ENCODE data around the gene GUCA1C.

GUCA1C gene

GRCh38 chr3:108862865-108863798 is 90.5 kb downstream of the GUCA1C start:
- DNase-seq (ENCODE audit: low spot score): no peak
- TF ChIP-seq CTCF (IDR thresholded peaks at IDR 0.05): no peak
- H3K27ac ChIP-seq: no peak overlapping the region
- no peak overlapping the region for H3K4me3 ChIP-seq

GRCh38 chr3:108861401-108861800 is 92.3 kb downstream of the GUCA1C start:
- no peak for DNase-seq (ENCODE audit: low spot score)
- Histone ChIP-seq H3K27ac (no peak overlapping the region), H3K4me3 (no peak overlapping the region)
- TF ChIP-seq CTCF (IDR thresholded peaks at IDR 0.05): no peak
